HG03103 (cell line): ENCODE measurements around the gene PAQR9.

Experiments
- ATAC-seq: cut with Tn5 transposase; IDR thresholded peaks from one replicate; pipeline ENCODE4 v1.9.1; 2021; ENCODE audit warnings: low read depth; ENCODE audit not compliant: unreplicated experiment

Gene PAQR9

GRCh38 chr3:142983318-142983717, 19.8 kb upstream of the PAQR9 start:
- ATAC-seq: no peak

DNA sequence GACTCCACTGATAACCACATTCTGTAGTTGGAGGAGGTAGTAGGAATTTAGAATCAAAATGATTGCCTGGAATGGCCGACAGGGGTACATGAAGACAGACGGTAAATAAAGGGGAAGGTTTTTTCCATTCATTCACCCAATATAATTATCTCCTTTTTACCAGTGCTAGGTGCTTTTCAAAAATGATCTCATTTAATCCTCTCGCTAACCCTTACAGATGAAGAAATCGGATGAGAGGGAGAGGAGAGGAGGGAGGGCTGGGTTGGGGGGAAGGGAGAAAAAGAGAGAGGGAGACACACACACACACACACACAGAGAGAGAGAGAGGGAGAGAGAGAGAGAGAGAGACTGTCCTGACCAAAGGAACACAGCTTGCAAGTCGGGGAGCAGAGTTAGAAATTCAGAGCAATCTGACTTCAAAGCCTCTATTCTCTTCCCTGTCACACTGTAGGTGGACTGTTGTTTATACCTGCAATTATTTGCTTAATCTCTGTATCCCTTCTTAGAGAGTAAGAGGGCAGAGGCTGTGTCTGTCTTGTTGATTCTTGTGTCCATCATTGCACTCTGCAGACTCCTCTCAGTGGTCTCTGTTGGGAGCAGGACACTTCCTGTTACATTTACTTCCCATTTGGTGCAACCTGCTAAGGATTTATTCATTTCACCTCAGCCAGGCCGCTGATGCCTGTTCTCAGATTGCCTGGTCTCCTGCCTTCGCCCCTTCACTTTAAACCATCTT, 18.7 kb upstream of the PAQR9 start:
- ATAC-seq: no peak

DNA sequence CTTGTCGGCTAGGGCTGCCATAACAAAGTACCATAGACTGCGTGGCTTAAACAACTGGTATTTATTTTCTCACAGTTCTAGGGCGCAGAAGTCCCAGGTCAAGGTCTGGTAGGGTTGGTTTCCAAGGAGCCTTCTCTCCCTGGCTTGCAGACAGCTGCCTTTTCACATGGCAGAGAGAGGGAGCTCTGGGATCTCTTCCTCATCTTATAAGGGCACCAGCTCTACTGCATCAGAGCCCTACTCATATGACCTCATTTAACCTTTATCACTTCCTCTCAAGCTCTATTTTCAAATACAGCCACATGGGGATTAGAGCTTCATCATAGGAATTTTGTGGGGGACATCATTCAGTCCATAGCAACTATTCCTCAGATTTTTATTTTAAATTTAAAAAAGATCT, 17.6 kb upstream of the PAQR9 start:
- no peak for ATAC-seq

DNA sequence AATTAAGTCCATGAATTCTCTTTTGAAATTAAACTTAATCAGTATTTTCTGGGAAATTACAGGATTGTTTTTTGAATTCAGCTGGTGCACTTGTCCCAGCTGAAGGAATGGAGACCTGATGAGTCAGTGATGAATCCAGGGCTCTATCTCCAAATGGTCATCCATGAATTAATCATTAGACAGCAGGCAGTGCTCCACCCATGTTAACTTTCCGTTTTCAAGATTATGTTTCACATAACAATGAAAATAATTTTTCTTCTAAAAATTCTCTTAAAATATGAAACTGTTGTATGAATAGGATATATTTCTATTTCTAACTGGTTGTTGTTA, 13.9 kb upstream of the PAQR9 start:
- no peak for ATAC-seq

- no peak for ATAC-seq
Observed at GRCh38 chr3:142976621-142977398, 13.3 kb upstream of the PAQR9 start.

DNA sequence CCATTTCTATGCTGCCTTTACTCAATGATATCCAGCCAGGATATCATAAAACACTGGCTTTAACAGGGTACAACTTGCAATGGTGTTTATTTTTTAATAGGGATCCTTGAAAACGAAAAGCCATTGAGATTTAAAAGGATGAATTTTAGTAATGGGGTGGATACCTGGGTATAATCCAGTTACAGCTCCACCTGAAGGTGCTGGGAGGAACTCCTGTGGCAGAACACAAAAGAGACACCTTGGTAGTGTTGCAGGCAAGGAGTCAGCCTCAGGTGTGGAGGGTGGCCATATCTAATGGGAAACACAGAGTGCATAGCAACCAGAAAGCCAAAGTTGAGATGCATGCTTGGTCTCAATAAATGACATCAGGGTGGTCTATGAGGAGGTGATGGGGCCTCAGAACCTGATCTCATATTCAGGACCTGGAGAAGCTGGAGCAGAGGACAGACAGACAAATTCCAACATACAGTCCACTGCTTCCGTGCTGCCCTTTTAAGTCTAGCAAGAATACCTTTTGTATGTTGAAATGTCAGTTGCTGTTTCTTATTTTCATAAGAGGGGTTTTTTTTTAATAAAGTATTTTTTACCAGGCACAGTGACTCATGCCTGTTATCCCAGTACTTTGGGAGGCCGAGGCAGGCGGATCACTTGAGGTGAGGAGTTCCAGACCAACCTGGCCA, 12.0 kb upstream of the PAQR9 start:
- no peak for ATAC-seq

GRCh38 chr3:142973217-142974009, 9.9 kb upstream of the PAQR9 start:
- no peak for ATAC-seq

DNA sequence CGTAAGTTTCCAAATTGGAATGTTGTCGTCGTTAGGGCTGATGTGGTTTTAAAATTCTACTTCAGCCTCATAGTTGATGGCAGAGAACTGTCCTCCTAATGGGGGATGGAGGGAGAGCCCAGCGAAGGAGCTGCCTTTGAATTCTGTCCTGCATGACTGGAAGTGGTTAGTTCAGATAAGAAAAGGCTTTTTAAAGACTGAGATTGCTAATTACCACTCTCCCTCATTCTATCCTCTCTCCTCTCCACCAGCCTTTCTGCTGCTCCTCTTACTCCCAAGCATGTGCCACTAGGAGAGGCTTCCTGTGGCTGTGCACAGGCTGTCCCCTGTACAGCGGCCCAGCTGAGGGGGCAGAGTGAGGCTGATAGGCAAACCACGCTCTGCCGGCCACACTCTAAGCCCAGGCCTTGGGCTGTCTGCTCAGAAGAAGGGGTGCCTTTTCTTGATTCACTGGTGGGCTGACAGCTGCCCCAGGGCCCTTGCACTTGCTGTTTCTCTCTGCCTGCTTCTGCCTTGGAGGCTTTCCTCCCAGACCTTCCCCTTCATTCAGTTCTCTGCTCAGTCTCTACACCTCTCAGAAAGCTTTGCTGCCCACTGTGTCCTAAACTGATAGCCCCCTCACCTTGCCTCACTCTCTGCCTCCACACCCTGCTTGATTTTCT, 8.7 kb upstream of the PAQR9 start:
- ATAC-seq: no peak

GRCh38 chr3:142971431-142971830, 8.0 kb upstream of the PAQR9 start:
- no peak for ATAC-seq

DNA sequence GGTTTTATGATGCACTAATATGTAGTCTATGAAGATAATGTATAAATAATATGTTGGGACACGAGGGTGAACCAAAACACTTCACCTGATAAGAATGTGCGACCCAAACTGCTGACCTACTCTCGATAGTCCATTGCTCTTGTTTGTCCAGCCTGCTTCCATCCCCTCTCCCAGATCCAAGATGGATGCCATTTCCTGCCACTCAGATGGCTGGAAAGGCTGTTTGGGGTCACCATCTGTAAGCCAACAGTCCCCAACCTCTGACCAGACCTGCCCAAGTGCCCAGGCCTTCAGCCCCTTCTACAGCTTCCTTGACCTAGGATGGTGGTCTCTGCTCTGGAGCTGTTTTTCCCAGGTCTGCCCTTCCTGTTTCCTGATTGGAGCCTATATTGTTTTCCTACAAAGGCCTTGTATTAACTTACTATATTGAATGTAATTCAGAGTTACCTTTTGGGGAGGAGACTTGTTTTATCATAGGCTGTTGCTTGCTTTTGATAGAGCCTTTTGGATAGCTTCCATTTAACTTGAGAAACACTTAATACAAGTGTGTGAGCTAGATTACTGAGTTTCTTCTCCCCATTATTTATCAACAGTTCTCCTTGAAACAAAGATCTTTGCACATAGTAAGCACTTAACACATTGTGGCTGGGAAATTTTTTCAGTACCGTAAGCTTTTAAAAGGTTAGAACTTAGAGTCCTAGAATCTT, 5.0 kb upstream of the PAQR9 start:
- no peak for ATAC-seq

GRCh38 chr3:142966808-142967207, 3.3 kb upstream of the PAQR9 start:
- no peak for ATAC-seq

DNA sequence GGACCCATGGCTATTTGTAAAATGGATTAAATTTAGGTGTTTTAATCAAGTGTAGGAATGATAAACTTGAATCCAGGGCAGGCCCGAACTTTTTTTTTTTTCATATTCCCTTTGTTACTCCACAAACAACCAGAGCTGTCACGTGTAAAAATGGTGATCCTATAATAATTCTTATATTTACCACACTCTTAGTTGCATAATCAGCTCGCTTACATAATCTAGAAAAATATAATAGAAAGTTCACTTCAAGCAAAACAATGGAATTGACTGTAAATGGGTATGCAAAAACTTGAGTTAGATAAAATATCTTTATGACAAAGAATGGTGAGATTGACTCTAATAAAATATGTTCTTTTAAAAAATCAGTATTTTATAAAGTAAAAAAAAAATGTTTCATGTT, 2.1 kb upstream of the PAQR9 start:
- no peak for ATAC-seq

DNA sequence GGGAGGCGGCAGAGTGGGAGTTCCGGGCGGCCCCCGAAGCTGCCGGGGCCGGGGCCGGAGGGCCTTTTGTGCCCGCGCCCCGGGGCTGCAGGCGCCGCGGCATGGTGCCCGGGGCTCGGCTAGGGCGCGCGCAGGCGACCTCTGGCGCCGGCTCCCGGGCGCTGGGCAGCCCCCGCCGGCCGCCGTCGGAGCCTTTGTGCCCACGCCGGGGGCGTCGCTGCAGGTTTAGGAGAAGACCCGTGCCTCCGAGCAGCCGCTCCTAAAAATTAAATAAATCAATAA, 299 bp downstream of the PAQR9 start:
- no peak for ATAC-seq

DNA sequence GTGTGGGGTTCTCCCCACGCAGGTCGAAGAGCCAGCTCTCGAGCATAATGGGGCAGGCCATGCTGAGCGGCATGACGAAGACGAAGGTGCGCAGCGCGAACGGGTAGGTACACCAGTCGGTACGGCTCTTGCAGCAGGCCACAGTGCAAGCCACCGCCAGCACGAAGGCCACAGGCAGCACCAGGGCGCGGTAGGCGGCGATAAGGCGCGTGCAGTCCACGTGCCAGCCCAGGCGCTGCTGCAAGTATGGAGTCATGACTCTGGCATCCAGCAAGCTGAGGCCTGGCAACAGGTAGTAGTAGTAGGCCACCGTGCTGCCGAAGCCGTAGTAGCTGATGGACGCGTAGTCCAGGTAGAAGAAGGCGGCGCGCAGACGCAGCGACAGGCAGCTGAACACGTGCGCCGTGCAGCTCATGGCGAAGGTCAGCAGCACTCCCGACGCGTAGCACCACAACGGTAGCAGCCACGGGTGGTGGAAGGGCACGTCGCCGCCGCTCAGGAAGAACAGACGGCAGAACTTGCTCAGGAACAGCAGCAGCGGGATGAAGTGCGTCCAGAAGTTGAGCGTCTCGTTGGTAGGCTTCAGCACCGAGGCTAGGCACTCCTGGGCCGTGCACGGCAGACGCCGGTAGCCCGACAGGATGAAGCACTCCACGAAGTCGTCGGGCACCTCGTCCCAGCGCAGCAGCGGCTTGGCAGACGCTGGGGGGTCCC, 797 bp downstream of the PAQR9 start:
- ATAC-seq: no peak

DNA sequence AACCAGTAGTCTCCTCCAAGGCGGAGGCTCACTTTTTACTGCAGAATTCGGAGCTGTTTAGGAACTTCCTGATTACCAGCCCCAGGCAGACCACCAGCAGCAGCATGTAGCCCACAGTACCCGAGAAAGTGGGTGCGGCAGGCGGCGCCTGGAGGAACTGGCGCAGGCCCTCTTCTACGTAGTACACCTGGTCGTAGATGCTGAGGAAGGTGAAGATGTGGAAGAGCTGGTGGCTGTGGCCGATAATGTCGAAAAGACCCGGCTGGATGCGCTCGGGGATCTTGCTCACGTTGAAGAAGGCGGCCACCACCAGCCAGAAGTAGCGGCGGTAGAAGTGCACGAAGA, 1.3 kb downstream of the PAQR9 start:
- ATAC-seq: no peak

- no peak for ATAC-seq
Observed at GRCh38 chr3:142961539-142961938, 1.9 kb downstream of the PAQR9 start.

DNA sequence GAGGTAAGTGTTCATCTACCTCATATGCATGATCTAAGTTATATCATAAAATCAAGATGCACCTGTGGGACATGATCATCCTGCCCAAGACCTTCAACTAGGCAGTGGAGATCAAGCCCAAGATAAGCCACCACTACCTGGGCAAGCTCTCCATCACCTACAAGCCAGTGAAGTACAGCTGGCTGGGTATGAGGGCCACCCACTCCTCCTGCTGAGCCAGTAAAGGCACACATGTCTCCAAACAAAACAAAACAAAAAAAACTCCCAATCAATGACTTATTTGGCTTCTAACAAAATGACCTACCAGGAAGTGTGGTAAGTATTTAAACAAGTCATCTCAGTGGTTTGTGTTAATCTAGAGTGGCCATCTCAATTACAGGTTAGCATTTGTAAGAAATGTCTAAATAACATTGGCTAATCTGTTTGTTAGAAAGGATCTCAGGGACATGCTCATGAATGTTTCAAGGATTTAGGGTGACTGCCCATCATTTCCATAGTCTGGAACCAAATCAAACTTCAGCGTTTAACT, 3.1 kb downstream of the PAQR9 start:
- ATAC-seq: no peak

- ATAC-seq: no peak
Observed at GRCh38 chr3:142958707-142959106, 4.8 kb downstream of the PAQR9 start.

GRCh38 chr3:142953443-142953842, 10.0 kb downstream of the PAQR9 start:
- ATAC-seq: no peak
